Right lobe of liver (tissue), 6 donors: ENCODE measurements around the gene HOMER2. TPM values are rescaled to one million over a fixed set of nuclear protein-coding genes. Genes with fewer than 3 reads are reported as not detected.
A peak's percentile ranks its signal among the peaks of the same experiment; 100 is the strongest.

Source experiments
- ATAC-seq, 4 donors: fragments of 200-7000 bp; cut with Tn5 transposase; one replicate each; pipeline ENCODE4 v1.9.1; 2020; ENCODE audit warnings: mild to moderate bottlenecking in 4 of 4, moderate library complexity in 4 of 4
- DNase-seq, 3 donors: peaks; one replicate each; pipeline ENCODE4 v3.0.0-alpha.2; 2020
- H3K27ac ChIP-seq, 3 donors: fragments of 200-600 bp; one replicate each; pipeline ENCODE4 v1.8.0; 2022
- H3K27me3 ChIP-seq, 2 donors: fragments of 200-600 bp; one replicate each; pipeline ENCODE4 v1.8.0; 2022
- H3K36me3 ChIP-seq, 4 donors: fragments of 200-600 bp; sonication (generic) in 1 of 4; one replicate each; pipeline versions ENCODE4 v1.5.1 to v1.8.0; 2017 to 2022; ENCODE audit warnings: control low read depth in 1 of 4
- H3K4me1 ChIP-seq, 4 donors: fragments of 200-600 bp; sonication (generic) in 1 of 4; one replicate each; pipeline versions ENCODE4 v1.5.1 to v1.8.0; 2017 to 2022; ENCODE audit warnings: control low read depth in 1 of 4
- H3K4me3 ChIP-seq, 3 donors: fragments of 200-600 bp; one replicate each; pipeline ENCODE4 v1.8.0; 2022
- H3K9me3 ChIP-seq, 4 donors: fragments of 200-600 bp; sonication (generic) in 1 of 4; one replicate each; pipeline versions ENCODE4 v1.5.1 to v1.8.0; 2017 to 2022; ENCODE audit warnings: control low read depth in 1 of 4
- POLR2A ChIP-seq: fragments of 450-650 bp; IDR thresholded peaks from one replicate; pipeline ENCODE4 v1.6.1; 2017; ENCODE audit warnings: antibody characterized with exemption, mild to moderate bottlenecking
- WGBS: methylation state at CpG from one replicate; pipeline ENCODE4 v1.1.6; 2018; ENCODE audit warnings: low coverage, low lambda C conversion rate; ENCODE audit not compliant: insufficient coverage; ENCODE audit errors: missing lambda C conversion rate; 5-methylcytosine and 5-hydroxymethylcytosine counted together
- intact Hi-C, 2 donors: fragments of 100-400 bp; cut with DNase I; formaldehyde crosslinking; loops; one replicate each; pipeline versions ENCODE4 v1.11.2 to v1.14.1; 2022
- total RNA-seq, 6 experiments: library from RNA; depleted of rRNA in 2 of 6; stranded (reverse); fragments of >200 nt in 2 of 6; fragmentation: NEBNext Ultra II Directional in 3 of 6; extraction: Animal tissue kit (Norgen Biotek cat#: 25700) in 3 of 6; gene quantifications; one replicate each; pipeline versions ENCODE4 v1.1.0 to v1.2.4, GENCODE V29; 2016 to 2023
- TF ChIP-seq, protein P1 (sequence below), 4 donors: fragments of 200-600 bp in 3 of 4; fragments of 450-650 bp in 1 of 4; IDR thresholded peaks; one replicate each; pipeline versions ENCODE4 v1.5.1 to v1.8.0; 2016 to 2022; ENCODE audit warnings: antibody characterized with exemption in 4 of 4, mild to moderate bottlenecking in 2 of 4
- donor health status: DM: no; HTN: yes; CAD: no.
- donor health status: DM: no; HTN: no; CAD: no.
- donor health status: DM: no; HTN: no; CAD: no.
- donor health status: DM: no; HTN: yes; CAD: no.
- donor health status: DM: no; HTN: yes; CAD: no.

HOMER2 gene
- total RNA-seq, 6 experiments from 2014 or later: 16.8 to 66.2 (median 60.7) TPM

DNA sequence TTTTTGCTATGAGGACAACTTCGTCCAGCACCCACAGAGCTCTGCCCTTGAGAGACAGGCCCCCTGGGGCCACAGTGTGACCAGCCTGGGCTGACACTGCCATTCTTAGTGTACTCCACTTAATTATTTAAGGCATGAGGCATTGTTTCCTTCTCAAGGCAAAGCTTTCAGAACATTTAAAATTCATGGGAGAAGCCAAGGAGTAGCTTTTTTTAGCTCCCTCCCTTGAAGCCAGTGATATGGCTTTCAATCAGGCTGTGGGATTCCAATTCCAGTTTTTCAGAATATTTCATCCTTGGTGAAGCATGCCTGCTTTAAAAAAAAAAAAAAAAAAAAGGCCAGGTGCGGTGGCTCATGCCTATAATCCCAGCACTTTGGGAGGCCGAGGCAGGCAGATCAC is 21.3 kb downstream of the HOMER2 start:
- no peaks in the 10 kb centered on the region for H3K36me3 ChIP-seq
- H3K27me3 ChIP-seq: no peaks in the 10 kb centered on the region
- H3K9me3 ChIP-seq: no peaks in the 10 kb centered on the region
- no peak overlapping the region for H3K4me3 ChIP-seq
- ATAC-seq (no peak), DNase-seq (no peak)
- WGBS: 100% methylated on average over 1 of the region's 3 CpGs
- H3K27ac ChIP-seq: no peak overlapping the region
- TF ChIP-seq POLR2A: no peak
- TF ChIP-seq, protein P1, sequence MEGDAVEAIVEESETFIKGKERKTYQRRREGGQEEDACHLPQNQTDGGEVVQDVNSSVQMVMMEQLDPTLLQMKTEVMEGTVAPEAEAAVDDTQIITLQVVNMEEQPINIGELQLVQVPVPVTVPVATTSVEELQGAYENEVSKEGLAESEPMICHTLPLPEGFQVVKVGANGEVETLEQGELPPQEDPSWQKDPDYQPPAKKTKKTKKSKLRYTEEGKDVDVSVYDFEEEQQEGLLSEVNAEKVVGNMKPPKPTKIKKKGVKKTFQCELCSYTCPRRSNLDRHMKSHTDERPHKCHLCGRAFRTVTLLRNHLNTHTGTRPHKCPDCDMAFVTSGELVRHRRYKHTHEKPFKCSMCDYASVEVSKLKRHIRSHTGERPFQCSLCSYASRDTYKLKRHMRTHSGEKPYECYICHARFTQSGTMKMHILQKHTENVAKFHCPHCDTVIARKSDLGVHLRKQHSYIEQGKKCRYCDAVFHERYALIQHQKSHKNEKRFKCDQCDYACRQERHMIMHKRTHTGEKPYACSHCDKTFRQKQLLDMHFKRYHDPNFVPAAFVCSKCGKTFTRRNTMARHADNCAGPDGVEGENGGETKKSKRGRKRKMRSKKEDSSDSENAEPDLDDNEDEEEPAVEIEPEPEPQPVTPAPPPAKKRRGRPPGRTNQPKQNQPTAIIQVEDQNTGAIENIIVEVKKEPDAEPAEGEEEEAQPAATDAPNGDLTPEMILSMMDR (IDR thresholded peaks at IDR 0.05): no peak
- no peaks in the 10 kb centered on the region for H3K4me1 ChIP-seq
- intact Hi-C loops: no loop called here

DNA sequence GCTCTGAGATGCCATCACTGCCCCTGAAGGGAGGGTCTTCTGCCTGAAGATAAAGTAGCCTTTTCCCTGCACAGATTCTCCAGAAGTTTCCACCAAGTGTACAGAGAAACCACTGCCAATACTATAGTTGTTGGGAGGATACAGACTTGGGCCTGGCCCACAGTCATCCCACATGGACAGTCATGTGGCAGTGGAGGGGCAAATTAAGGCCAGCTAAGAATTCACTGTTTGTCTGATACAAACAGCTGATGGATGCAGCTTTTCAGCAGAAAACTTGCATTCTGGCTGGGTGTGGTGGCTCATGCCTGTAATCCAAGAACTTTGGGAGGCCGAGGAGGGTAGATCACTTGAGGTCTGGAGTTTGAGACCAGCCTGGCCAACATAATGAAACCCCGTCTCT is 22.1 kb downstream of the HOMER2 start:
- H3K27me3 ChIP-seq: no peaks in the 10 kb centered on the region
- DNase-seq: no peak

DNA sequence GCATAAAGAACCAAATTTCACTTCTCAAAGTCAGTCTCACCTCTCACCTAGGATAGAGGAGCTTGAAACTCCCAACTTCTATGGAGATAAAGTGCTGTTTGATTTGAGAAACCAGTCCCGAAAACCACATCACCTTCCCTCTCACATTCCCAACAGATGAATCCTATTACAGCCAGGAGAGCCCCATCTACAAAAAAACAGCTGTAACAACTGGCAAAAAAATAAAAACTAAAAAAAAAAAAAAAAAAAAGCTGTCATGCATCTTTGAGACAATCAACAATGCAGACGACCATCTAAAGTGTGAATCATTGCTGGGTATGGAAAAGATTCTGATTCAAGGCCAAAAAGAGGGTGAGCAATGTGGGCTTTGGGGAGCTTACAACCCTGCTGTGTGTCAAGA is 23.8 kb downstream of the HOMER2 start:
- ATAC-seq (no peak), DNase-seq (no peak)
- TF ChIP-seq POLR2A: no peak
- TF ChIP-seq, protein P1 (IDR thresholded peaks at IDR 0.05): no peak
- H3K4me3 ChIP-seq: no peak overlapping the region
- intact Hi-C loops: no loop called here
- H3K36me3 ChIP-seq: no peaks in the 10 kb centered on the region
- no peaks in the 10 kb centered on the region for H3K27me3 ChIP-seq
- no peak overlapping the region for H3K27ac ChIP-seq
- H3K4me1 ChIP-seq: no peaks in the 10 kb centered on the region
- 75% methylated on average over 2 of the region's 2 CpGs for WGBS
- no peaks in the 10 kb centered on the region for H3K9me3 ChIP-seq

More for the DNA sequence above, 22.1 kb downstream of the HOMER2 start:
- intact Hi-C loops: no loop called here
- Histone ChIP-seq H3K4me3 (no peak overlapping the region), H3K27ac (no peak overlapping the region), H3K36me3 (no peaks in the 10 kb centered on the region), H3K4me1 (no peaks in the 10 kb centered on the region), H3K9me3 (no peaks in the 10 kb centered on the region)
- no peak for ATAC-seq
- no peak for TF ChIP-seq POLR2A
- TF ChIP-seq, protein P1 (IDR thresholded peaks at IDR 0.05): no peak
- WGBS: 92% methylated on average over 2 of the region's 2 CpGs

DNA sequence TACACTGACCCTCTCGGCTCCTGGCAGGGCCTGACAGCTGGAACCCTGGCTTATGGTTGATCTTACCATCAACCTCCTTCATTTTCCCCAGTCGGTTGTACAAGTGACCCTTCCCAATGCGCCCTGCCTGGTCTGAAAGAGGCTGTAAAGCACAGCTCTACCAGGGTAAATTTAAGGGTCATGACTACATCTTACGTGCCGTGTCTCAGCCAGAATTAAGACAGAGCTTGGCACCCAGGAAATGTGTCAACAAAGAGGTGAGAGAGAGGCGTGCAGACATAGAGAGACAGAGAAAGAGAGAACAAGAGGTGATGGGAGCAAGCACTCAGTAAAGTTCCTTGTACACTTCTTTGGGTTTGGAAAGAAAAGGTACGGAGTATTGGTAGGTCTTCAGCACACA is 28.8 kb downstream of the HOMER2 start:
- Histone ChIP-seq H3K27ac (no peak overlapping the region), H3K4me1 (peaks cover 0 to 33% (median 16%) of the 10 kb centered on the region in 4 donors), H3K4me3 (no peak overlapping the region), H3K9me3 (no peaks in the 10 kb centered on the region), H3K36me3 (no peaks in the 10 kb centered on the region), H3K27me3 (no peaks in the 10 kb centered on the region)
- no peak for DNase-seq
- 93% methylated on average over 6 of the region's 7 CpGs for WGBS
- intact Hi-C loops: no loop called here
- no peak for ATAC-seq
- no peak for TF ChIP-seq POLR2A
- TF ChIP-seq, protein P1 (IDR thresholded peaks at IDR 0.05): no peak

DNA sequence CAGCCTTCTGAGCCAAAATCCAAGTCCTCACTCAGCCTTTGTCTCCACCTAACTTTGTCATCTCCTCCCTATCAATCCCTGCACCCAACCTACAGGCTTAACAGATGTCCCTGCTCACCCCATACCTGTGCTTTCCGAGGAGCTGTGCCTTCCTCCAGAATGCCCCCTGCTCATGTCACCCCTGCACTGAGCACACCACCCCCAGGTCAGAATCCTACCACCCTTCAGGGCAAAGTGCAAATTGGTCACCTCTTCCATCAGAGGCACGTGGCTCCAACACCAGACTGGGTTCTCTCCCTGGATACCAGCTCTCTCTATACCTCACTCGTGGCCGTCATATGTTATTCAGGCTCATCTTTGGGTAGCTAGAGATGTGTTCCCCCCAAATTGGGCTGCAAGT is 29.8 kb downstream of the HOMER2 start:
- Histone ChIP-seq H3K27ac (peak overlapping the region in 1 of 3 donors; percentile 23), H3K36me3 (no peaks in the 10 kb centered on the region), H3K4me1 (peaks cover 0 to 43% (median 21%) of the 10 kb centered on the region in 4 donors), H3K4me3 (no peak overlapping the region), H3K9me3 (no peaks in the 10 kb centered on the region), H3K27me3 (no peaks in the 10 kb centered on the region)
- DNase-seq: no peak
- WGBS: 74% methylated on average over 4 of the region's 4 CpGs
- ATAC-seq: peak in 1 of 4 donors; percentile 17
- intact Hi-C loops: no loop called here
- TF ChIP-seq POLR2A: no peak
- TF ChIP-seq, protein P1 (IDR thresholded peaks at IDR 0.05): no peak
